HepG2 (cell line): Measurements from ENCODE around the gene C10orf143. TPM values are rescaled to one million over a fixed set of nuclear protein-coding genes. Genes with fewer than 3 reads are reported as not detected.

ENCODE experiments used
- CHD4 ChIP-seq: fragments of 200-600 bp; sonication (generic); IDR thresholded peaks from 2 replicates; pipeline ENCODE4 v1.7.0; 2017; ENCODE audit warnings: mild to moderate bottlenecking, low read length, borderline replicate concordance
- DR1 ChIP-seq: sonication (generic); formaldehyde crosslinking; IDR thresholded peaks from 2 replicates; pipeline ENCODE4 v1.8.0; 2021; ENCODE audit warnings: mild to moderate bottlenecking, missing genetic modification reagents, inconsistent platforms
- ELF3 ChIP-seq: IDR thresholded peaks from 2 replicates; pipeline ENCODE4 v1.6.1; 2016; ENCODE audit warnings: missing genetic modification reagents, missing compliant biosample characterization
- GATAD2A ChIP-seq: IDR thresholded peaks from 2 replicates; pipeline ENCODE4 v1.6.1; 2016
- HDAC6 ChIP-seq: fragments of 200-600 bp; sonication (generic); IDR thresholded peaks from 2 replicates; pipeline ENCODE4 v1.7.0; 2017; ENCODE audit warnings: mild to moderate bottlenecking, antibody characterized with exemption, low read length, low read depth
- KLF12 ChIP-seq: sonication (generic); formaldehyde crosslinking; IDR thresholded peaks from 2 replicates; pipeline ENCODE4 v1.4.0; 2020; ENCODE audit warnings: missing genetic modification reagents, borderline replicate concordance
- MEF2D ChIP-seq: sonication (generic); formaldehyde crosslinking; IDR thresholded peaks from 2 replicates; pipeline ENCODE4 v1.5.1; 2020; ENCODE audit warnings: mild to moderate bottlenecking, missing genetic modification reagents
- NR2F1 ChIP-seq, 2 experiments: fragments of 450-650 bp in 1 of 2; formaldehyde crosslinking in 1 of 2; IDR thresholded peaks; 2 replicates each; pipeline versions ENCODE4 v1.5.0 to v1.6.1; 2016 to 2020; ENCODE audit warnings: mild to moderate bottlenecking in 1 of 2, missing compliant biosample characterization in 1 of 2, missing genetic modification reagents in 1 of 2, moderate library complexity in 1 of 2
- ZNF235 ChIP-seq: sonication (generic); formaldehyde crosslinking; IDR thresholded peaks from 2 replicates; pipeline ENCODE4 v1.8.1; 2023; ENCODE audit warnings: mild to moderate bottlenecking, missing genetic modification reagents, borderline replicate concordance
- ZNF333 ChIP-seq: sonication (generic); formaldehyde crosslinking; IDR thresholded peaks from 2 replicates; pipeline ENCODE4 v1.4.0; 2020; ENCODE audit warnings: mild to moderate bottlenecking, missing genetic modification reagents, borderline replicate concordance
- ZNF530 ChIP-seq: sonication (generic); formaldehyde crosslinking; IDR thresholded peaks from 2 replicates; pipeline ENCODE4 v1.5.0; 2020; ENCODE audit warnings: low read depth, mild to moderate bottlenecking, missing genetic modification reagents
- ZNF552 ChIP-seq: sonication (generic); formaldehyde crosslinking; IDR thresholded peaks from 2 replicates; pipeline ENCODE4 v1.9.0; 2022; ENCODE audit warnings: missing genetic modification reagents, mild to moderate bottlenecking, borderline replicate concordance
- ZNF589 ChIP-seq: sonication (generic); formaldehyde crosslinking; conservative IDR thresholded peaks from 2 replicates; pipeline ENCODE4 v1.8.0; 2022; ENCODE audit warnings: mild to moderate bottlenecking, moderate library complexity, missing genetic modification reagents
- ZNF766 ChIP-seq: sonication (generic); formaldehyde crosslinking; IDR thresholded peaks from 2 replicates; pipeline ENCODE4 v1.5.0; 2020; ENCODE audit warnings: missing genetic modification reagents, borderline replicate concordance
- polyA plus RNA-seq, 8 experiments: library from polyadenylated mRNA; depleted of rRNA in 3 of 8; stranded (reverse) in 7 of 8; unstranded in 1 of 8; fragments of >200 nt; fragmentation: Illumina TruSeq in 4 of 8; extraction: Trizol in 4 of 8; gene quantifications; 2 replicates each; pipeline versions ENCODE4 v1.2.1 to v1.2.3, GENCODE V29; 2011 to 2016; ENCODE audit warnings: low read depth in 4 of 8, missing spikeins in 1 of 8, mixed read lengths in 1 of 8; ENCODE audit not compliant: insufficient read depth in 1 of 8
- total RNA-seq, 5 experiments: library from RNA; depleted of rRNA; stranded (reverse); fragments of >200 nt; fragmentation: Illumina TruSeq; extraction: Trizol; gene quantifications; 2 replicates each; pipeline ENCODE4 v1.2.3, GENCODE V29; 2016; ENCODE audit warnings: low read depth in 1 of 5
- TF ChIP-seq, protein P1 (sequence below): sonication (generic); formaldehyde crosslinking; IDR thresholded peaks from 2 replicates; pipeline ENCODE4 v1.5.0; 2020; ENCODE audit warnings: mild to moderate bottlenecking, missing genetic modification reagents, moderate library complexity
- TF ChIP-seq, protein P2 (sequence below): sonication (generic); formaldehyde crosslinking; IDR thresholded peaks from 2 replicates; pipeline ENCODE4 v1.5.0; 2020; ENCODE audit warnings: missing genetic modification reagents, mild to moderate bottlenecking, borderline replicate concordance
- TF ChIP-seq, protein P3 (sequence below): sonication (generic); formaldehyde crosslinking; IDR thresholded peaks from 2 replicates; pipeline ENCODE4 v1.5.1; 2020; ENCODE audit warnings: mild to moderate bottlenecking, missing genetic modification reagents
- TF ChIP-seq, protein P4 (sequence below): sonication (generic); formaldehyde crosslinking; IDR thresholded peaks from 2 replicates; pipeline ENCODE4 v1.4.0; 2020; ENCODE audit warnings: mild to moderate bottlenecking, missing genetic modification reagents, borderline replicate concordance

Gene C10orf143
- total and polyA plus RNA-seq, 2 of the 13 experiments (the other 11 are each of a cell fraction or from before 2014, with no cell fraction given), result 0.21 to 0.91 TPM

DNA sequence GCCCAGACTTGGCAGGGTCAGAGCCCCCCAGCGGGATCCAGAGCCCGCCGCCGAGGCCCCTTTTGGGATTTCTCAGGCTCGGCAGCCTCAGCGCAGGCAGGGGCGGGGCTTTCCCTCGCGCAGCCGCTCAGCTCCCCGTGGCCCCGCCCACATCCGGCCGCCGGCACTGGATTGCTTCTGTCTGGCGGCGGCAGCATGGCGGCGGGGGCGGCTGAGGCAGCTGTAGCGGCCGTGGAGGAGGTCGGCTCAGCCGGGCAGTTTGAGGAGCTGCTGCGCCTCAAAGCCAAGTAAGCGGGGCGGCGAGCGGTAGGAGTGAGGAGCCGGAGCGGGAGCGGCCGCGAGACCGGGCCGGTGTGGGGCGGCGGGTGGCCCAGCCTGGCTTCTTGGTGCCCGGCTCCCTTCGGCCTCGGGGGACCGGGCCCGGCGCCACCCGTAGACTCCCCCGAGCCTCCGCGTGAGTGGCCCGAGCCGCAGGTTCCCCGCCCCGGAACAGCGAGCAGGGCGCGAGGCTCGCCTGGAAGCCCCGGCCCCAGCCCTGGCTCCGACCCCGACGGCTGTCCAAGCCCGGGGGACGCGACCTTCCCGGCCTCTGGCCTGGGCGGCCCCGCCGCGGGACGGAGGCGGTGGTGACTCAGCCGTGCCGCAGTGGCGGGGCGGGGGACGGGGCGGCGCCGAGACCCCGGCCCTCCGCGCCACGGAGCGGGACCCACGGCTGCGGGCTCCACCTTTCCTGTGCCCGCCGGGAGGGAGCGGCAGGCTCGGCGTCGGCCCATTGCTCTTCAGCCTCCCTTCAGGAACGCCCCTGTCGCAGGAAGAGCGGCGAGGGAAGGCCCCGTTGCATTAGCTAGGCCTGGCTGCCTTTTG is 25.8 kb upstream of the C10orf143 start, which contains the start of gene GLRX3 (continued):
- no peak; the same call in 1 of the 2 replicates for TF ChIP-seq DR1
- TF ChIP-seq CHD4, result no peak
- TF ChIP-seq KLF12, result peak; percentile 7; the same call in 1 of the 2 replicates
- peak; percentile 46 for TF ChIP-seq ELF3
- TF ChIP-seq, protein P1, sequence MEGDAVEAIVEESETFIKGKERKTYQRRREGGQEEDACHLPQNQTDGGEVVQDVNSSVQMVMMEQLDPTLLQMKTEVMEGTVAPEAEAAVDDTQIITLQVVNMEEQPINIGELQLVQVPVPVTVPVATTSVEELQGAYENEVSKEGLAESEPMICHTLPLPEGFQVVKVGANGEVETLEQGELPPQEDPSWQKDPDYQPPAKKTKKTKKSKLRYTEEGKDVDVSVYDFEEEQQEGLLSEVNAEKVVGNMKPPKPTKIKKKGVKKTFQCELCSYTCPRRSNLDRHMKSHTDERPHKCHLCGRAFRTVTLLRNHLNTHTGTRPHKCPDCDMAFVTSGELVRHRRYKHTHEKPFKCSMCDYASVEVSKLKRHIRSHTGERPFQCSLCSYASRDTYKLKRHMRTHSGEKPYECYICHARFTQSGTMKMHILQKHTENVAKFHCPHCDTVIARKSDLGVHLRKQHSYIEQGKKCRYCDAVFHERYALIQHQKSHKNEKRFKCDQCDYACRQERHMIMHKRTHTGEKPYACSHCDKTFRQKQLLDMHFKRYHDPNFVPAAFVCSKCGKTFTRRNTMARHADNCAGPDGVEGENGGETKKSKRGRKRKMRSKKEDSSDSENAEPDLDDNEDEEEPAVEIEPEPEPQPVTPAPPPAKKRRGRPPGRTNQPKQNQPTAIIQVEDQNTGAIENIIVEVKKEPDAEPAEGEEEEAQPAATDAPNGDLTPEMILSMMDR, result 0 out of 2 replicates have a peak, but pooled peaks have one; percentile 3
- no peak for TF ChIP-seq MEF2D (CRISPR knock-in tag)
- TF ChIP-seq, protein P2, sequence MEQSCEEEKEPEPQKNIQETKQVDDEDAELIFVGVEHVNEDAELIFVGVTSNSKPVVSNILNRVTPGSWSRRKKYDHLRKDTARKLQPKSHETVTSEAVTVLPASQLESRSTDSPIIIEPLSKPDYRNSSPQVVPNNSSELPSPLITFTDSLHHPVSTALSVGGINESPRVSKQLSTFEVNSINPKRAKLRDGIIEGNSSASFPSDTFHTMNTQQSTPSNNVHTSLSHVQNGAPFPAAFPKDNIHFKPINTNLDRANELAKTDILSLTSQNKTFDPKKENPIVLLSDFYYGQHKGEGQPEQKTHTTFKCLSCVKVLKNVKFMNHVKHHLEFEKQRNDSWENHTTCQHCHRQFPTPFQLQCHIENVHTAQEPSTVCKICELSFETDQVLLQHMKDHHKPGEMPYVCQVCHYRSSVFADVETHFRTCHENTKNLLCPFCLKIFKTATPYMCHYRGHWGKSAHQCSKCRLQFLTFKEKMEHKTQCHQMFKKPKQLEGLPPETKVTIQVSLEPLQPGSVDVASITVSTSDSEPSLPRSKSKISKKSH (CRISPR knock-in tag), result no peak
- TF ChIP-seq NR2F1 (CRISPR knock-in tag; IDR thresholded peaks at IDR 0.05), result no peak
- TF ChIP-seq ZNF552 (CRISPR knock-in tag), result no peak
- peak; percentile 58; the same call in 1 of the 2 replicates for TF ChIP-seq ZNF766 (CRISPR knock-in tag)
- 0 out of 2 replicates have a peak, but pooled peaks have one; percentile 41 for TF ChIP-seq ZNF235
- no peak for TF ChIP-seq HDAC6
- TF ChIP-seq ZNF333 (CRISPR knock-in tag), result 0 out of 2 replicates have a peak, but pooled peaks have one; percentile 45
- TF ChIP-seq GATAD2A (CRISPR knock-in tag), result no peak
- TF ChIP-seq ZNF589 (CRISPR knock-in tag), result no peak
- TF ChIP-seq, protein P3, sequence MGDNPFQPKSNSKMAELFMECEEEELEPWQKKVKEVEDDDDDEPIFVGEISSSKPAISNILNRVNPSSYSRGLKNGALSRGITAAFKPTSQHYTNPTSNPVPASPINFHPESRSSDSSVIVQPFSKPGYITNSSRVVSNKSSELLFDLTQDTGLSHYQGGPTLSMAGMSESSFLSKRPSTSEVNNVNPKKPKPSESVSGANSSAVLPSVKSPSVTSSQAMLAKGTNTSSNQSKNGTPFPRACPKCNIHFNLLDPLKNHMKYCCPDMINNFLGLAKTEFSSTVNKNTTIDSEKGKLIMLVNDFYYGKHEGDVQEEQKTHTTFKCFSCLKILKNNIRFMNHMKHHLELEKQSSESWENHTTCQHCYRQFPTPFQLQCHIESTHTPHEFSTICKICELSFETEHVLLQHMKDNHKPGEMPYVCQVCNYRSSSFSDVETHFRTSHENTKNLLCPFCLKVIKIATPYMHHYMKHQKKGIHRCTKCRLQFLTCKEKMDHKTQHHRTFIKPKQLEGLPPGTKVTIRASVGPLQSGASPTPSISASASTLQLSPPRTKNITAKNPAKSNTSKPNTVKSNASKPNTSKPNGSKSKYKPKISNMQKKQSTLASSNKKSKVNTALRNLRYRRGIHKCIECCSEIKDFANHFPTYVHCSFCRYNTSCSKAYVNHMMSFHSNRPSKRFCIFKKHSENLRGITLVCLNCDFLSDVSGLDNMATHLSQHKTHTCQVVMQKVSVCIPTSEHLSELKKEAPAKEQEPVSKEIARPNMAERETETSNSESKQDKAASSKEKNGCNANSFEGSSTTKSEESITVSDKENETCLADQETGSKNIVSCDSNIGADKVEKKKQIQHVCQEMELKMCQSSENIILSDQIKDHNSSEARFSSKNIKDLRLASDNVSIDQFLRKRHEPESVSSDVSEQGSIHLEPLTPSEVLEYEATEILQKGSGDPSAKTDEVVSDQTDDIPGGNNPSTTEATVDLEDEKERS (CRISPR knock-in tag), result no peak
- TF ChIP-seq, protein P4, sequence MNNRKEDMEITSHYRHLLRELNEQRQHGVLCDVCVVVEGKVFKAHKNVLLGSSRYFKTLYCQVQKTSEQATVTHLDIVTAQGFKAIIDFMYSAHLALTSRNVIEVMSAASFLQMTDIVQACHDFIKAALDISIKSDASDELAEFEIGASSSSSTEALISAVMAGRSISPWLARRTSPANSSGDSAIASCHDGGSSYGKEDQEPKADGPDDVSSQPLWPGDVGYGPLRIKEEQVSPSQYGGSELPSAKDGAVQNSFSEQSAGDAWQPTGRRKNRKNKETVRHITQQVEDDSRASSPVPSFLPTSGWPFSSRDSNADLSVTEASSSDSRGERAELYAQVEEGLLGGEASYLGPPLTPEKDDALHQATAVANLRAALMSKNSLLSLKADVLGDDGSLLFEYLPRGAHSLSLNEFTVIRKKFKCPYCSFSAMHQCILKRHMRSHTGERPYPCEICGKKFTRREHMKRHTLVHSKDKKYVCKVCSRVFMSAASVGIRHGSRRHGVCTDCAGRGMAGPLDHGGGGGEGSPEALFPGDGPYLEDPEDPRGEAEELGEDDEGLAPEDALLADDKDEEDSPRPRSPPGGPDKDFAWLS (CRISPR knock-in tag), result no peak
- TF ChIP-seq ZNF530, result no peak
